HepG2 (cell line): ENCODE data around the gene NIP7. TPM values are rescaled to one million over a fixed set of nuclear protein-coding genes. Genes with fewer than 3 reads are reported as not detected.

Source experiments
- E2F2 ChIP-seq: sonication (generic); formaldehyde crosslinking; IDR thresholded peaks from 2 replicates; pipeline ENCODE4 v1.4.0; 2020; ENCODE audit warnings: missing genetic modification reagents, borderline replicate concordance
- KMT2A ChIP-seq: sonication (generic); formaldehyde crosslinking; IDR thresholded peaks from 2 replicates; pipeline ENCODE4 v1.4.0; 2020; ENCODE audit warnings: missing genetic modification reagents
- NR2C2 ChIP-seq: sonication (generic); formaldehyde crosslinking; IDR thresholded peaks from 2 replicates; pipeline ENCODE4 v1.4.0; 2020; ENCODE audit warnings: missing genetic modification reagents, mild to moderate bottlenecking, moderate library complexity, borderline replicate concordance
- RAD51 ChIP-seq: fragments of 450-650 bp; IDR thresholded peaks from 2 replicates; pipeline ENCODE4 v1.6.1; 2016; ENCODE audit warnings: borderline replicate concordance
- RNF2 ChIP-seq: fragments of 450-650 bp; conservative IDR thresholded peaks from 2 replicates; pipeline ENCODE4 v1.6.1; 2016; ENCODE audit warnings: low read depth
- STAT5B ChIP-seq: sonication (generic); formaldehyde crosslinking; IDR thresholded peaks from 2 replicates; pipeline ENCODE4 v1.4.0; 2020; ENCODE audit warnings: missing genetic modification reagents
- TERF1 ChIP-seq: sonication (generic); formaldehyde crosslinking; IDR thresholded peaks from 2 replicates; pipeline ENCODE4 v1.8.0; 2022; ENCODE audit warnings: mild to moderate bottlenecking, missing genetic modification reagents, moderate library complexity
- ZNF280D ChIP-seq: sonication (generic); formaldehyde crosslinking; IDR thresholded peaks from 2 replicates; pipeline ENCODE4 v1.5.1; 2020; ENCODE audit warnings: mild to moderate bottlenecking, missing genetic modification reagents
- ZNF678 ChIP-seq: sonication (generic); formaldehyde crosslinking; IDR thresholded peaks from 2 replicates; pipeline ENCODE4 v1.4.0; 2020; ENCODE audit warnings: mild to moderate bottlenecking, missing genetic modification reagents
- ZNF747 ChIP-seq: sonication (generic); formaldehyde crosslinking; IDR thresholded peaks from 2 replicates; pipeline ENCODE4 v1.8.1; 2023; ENCODE audit warnings: missing genetic modification reagents, mild to moderate bottlenecking, borderline replicate concordance
- polyA plus RNA-seq, 8 experiments: library from polyadenylated mRNA; depleted of rRNA in 3 of 8; stranded (reverse) in 7 of 8; unstranded in 1 of 8; fragments of >200 nt; fragmentation: Illumina TruSeq in 4 of 8; extraction: Trizol in 4 of 8; gene quantifications; 2 replicates each; pipeline versions ENCODE4 v1.2.1 to v1.2.3, GENCODE V29; 2011 to 2016; ENCODE audit warnings: low read depth in 4 of 8, missing spikeins in 1 of 8, mixed read lengths in 1 of 8; ENCODE audit not compliant: insufficient read depth in 1 of 8
- total RNA-seq, 5 experiments: library from RNA; depleted of rRNA; stranded (reverse); fragments of >200 nt; fragmentation: Illumina TruSeq; extraction: Trizol; gene quantifications; 2 replicates each; pipeline ENCODE4 v1.2.3, GENCODE V29; 2016; ENCODE audit warnings: low read depth in 1 of 5
- TF ChIP-seq, protein P1 (sequence below), 2 experiments: sonication (generic) in 1 of 2; formaldehyde crosslinking in 1 of 2; IDR thresholded peaks; 2 replicates each; pipeline versions ENCODE4 v1.6.1 to v1.9.0; 2014 to 2022; ENCODE audit warnings: antibody characterized with exemption in 1 of 2, borderline replicate concordance in 1 of 2, inconsistent platforms in 1 of 2, low read depth in 1 of 2, missing genetic modification reagents in 1 of 2
- TF ChIP-seq, protein P2 (sequence below): sonication (generic); formaldehyde crosslinking; IDR thresholded peaks from 2 replicates; pipeline ENCODE4 v1.8.1; 2022; ENCODE audit warnings: low read depth, mild to moderate bottlenecking, missing genetic modification reagents

Gene NIP7
- total and polyA plus RNA-seq, 2 of the 13 experiments (the other 11 are each of a cell fraction or from before 2014, with no cell fraction given), result 15.3 to 114 TPM

DNA sequence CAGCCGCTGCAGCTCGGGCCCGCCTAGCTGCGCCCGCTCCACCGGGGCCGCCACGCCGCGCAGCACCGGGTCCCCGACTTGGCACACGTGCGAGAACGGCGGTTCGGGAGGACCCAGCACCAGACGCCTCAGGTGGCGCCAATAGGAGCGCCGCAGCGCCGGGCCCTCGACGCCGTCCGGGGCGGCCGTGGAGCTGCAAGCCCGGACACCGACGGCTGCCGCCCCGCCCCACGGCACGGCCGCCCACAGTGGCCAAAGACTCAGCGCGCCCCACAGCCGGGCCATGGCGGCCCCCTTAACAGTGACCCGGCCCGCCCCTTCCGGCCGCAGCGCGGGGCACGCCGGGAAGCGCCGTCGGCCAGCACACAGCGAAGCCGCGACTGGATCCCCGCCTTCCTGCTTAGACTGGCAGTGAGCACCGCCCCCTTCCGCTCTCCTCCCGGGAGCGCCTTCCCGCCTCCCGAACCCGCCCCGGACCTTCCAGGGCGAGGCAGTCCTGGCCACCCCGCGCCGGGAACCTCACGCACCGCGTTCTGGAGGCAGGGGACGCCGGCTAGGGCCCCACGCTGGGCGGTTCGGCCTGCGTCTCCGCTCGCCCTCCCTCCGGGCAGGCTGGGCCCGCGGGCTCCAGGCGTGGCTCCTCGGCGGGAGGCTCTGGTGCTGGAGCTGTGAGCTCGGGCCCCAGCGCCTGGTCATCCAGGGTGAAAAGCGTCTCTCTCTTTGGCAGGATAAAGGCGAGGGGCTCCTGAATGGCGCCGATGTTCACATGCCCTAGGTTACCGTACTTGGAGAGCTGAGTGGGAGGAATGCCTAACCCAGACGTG lies 9.1 kb upstream of the NIP7 start, which contains the start of gene PDF (continued):
- TF ChIP-seq, protein P1, sequence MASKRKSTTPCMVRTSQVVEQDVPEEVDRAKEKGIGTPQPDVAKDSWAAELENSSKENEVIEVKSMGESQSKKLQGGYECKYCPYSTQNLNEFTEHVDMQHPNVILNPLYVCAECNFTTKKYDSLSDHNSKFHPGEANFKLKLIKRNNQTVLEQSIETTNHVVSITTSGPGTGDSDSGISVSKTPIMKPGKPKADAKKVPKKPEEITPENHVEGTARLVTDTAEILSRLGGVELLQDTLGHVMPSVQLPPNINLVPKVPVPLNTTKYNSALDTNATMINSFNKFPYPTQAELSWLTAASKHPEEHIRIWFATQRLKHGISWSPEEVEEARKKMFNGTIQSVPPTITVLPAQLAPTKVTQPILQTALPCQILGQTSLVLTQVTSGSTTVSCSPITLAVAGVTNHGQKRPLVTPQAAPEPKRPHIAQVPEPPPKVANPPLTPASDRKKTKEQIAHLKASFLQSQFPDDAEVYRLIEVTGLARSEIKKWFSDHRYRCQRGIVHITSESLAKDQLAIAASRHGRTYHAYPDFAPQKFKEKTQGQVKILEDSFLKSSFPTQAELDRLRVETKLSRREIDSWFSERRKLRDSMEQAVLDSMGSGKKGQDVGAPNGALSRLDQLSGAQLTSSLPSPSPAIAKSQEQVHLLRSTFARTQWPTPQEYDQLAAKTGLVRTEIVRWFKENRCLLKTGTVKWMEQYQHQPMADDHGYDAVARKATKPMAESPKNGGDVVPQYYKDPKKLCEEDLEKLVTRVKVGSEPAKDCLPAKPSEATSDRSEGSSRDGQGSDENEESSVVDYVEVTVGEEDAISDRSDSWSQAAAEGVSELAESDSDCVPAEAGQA (IDR thresholded peaks at IDR 0.05; ENCODE audit: low read depth), result peak; percentile 73; the same call in 1 of the 2 replicates
- TF ChIP-seq, protein P1 (CRISPR knock-in tag; IDR thresholded peaks at IDR 0.05; ENCODE audit: borderline replicate concordance), result peak; percentile 86
- TF ChIP-seq RAD51 (no peak), NR2C2 (CRISPR knock-in tag) (peak; percentile 90), ZNF747 (CRISPR knock-in tag) (peak; percentile 95; the same call in 1 of the 2 replicates), ZNF280D (no peak; the same call in 1 of the 2 replicates), ZNF678 (CRISPR knock-in tag) (no peak), RNF2 (peak; percentile 71; the same call in 1 of the 2 replicates), TERF1 (CRISPR knock-in tag) (0 out of 2 replicates have a peak, but pooled peaks have one; percentile 9), KMT2A (peak; percentile 98), STAT5B (CRISPR knock-in tag) (peak; percentile 27; the same call in 1 of the 2 replicates), E2F2 (CRISPR knock-in tag) (peak; percentile 84; the same call in 1 of the 2 replicates)
- TF ChIP-seq, protein P2, sequence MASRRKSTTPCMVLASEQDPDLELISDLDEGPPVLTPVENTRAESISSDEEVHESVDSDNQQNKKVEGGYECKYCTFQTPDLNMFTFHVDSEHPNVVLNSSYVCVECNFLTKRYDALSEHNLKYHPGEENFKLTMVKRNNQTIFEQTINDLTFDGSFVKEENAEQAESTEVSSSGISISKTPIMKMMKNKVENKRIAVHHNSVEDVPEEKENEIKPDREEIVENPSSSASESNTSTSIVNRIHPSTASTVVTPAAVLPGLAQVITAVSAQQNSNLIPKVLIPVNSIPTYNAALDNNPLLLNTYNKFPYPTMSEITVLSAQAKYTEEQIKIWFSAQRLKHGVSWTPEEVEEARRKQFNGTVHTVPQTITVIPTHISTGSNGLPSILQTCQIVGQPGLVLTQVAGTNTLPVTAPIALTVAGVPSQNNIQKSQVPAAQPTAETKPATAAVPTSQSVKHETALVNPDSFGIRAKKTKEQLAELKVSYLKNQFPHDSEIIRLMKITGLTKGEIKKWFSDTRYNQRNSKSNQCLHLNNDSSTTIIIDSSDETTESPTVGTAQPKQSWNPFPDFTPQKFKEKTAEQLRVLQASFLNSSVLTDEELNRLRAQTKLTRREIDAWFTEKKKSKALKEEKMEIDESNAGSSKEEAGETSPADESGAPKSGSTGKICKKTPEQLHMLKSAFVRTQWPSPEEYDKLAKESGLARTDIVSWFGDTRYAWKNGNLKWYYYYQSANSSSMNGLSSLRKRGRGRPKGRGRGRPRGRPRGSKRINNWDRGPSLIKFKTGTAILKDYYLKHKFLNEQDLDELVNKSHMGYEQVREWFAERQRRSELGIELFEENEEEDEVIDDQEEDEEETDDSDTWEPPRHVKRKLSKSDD (CRISPR knock-in tag), result no peak; the same call in 1 of the 2 replicates
